Measurements from ENCODE around the gene DGAT2.

The DGAT2 gene

GRCh38 chr11:75826461-75827230 lies 58.1 kb downstream of the DGAT2 start:
- DNase-seq (ENCODE audit: low read depth) = no peak

- no peak for DNase-seq (ENCODE audit: low read depth)
Measured at GRCh38 chr11:75827562-75827961, 59.0 kb downstream of the DGAT2 start.

GRCh38 chr11:75831915-75832502 lies 63.4 kb downstream of the DGAT2 start:
- no peak for DNase-seq (ENCODE audit: low read depth)

GRCh38 chr11:75834728-75835127 lies 66.2 kb downstream of the DGAT2 start:
- no peak for DNase-seq (ENCODE audit: low read depth)

GRCh38 chr11:75836417-75836816 lies 67.8 kb downstream of the DGAT2 start:
- no peak for DNase-seq (ENCODE audit: low read depth)

GRCh38 chr11:75839851-75840250 lies 71.3 kb downstream of the DGAT2 start:
- no peak for DNase-seq (ENCODE audit: low read depth)

- no peak for DNase-seq (ENCODE audit: low read depth)
Measured at GRCh38 chr11:75840522-75840921, 71.9 kb downstream of the DGAT2 start.

DNA sequence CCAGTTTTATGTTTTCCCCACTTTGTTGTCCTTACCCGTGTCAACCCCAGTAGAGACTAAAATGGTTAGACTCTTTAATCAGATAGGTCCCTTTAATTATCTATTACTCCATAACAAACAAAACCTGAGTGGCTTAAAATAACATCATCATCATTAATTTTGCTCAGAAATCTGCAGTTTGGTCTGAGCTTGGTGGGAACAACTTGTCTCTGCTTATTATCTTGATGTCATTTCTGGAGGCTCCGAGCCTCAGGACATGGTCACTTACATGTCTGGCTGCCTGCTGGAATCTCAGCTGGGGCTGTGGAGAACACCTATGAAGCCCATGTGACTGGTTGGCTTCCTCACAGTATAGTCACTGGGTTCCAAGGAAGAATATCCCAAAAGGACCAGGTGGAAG lies 73.2 kb downstream of the DGAT2 start:
- no peak for DNase-seq (ENCODE audit: low read depth)

DNA sequence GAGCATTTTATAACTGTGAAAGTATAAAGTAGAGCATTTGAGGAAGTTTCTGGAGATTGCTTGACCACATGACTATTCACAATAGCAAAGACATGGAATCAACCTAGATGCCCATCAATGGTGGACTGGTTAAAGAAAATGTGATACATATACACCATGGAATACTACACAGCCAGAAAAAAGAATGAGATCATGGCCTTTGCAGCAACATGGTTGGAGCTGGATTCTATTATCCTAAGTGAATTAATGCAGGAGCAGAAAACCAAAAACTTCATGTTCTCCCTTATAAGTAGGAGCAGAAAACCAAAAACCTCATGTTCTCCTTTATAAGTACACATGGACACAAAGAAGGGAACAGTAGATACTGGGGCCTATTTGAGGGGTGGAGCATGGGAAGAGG lies 76.7 kb downstream of the DGAT2 start:
- no peak for DNase-seq (ENCODE audit: low read depth)

DNA sequence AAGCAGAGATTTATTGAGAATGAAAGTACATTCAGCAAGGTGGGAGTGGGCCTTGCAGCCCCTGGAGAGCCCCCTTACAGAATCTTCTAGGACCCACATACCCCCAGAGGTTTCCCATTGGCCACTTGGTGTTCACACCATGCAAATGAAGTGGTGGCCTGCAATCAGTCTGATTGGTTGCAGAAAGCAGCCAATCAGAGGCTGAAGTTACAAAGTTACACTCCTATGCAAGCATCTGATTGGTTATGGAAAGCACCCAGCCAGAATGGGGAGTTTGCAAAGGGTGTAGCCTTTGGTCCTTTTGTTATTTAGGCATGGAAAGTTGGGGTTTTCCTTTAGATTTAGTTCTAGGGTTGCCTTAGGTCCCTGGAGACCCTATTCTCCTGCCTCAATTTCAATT lies 81.3 kb downstream of the DGAT2 start:
- DNase-seq (ENCODE audit: low read depth) = no peak

GRCh38 chr11:75850787-75851186 lies 82.2 kb downstream of the DGAT2 start:
- DNase-seq (ENCODE audit: low read depth) = no peak

All from GM04504 (cell line).